Measurements from ENCODE around the gene ADGRG6.

ADGRG6 gene

GRCh38 chr6:142374965-142375733 lies 73.3 kb downstream of the ADGRG6 start:
- no peak overlapping the region for H3K4me3 ChIP-seq (ENCODE audit: low read length)
- TF ChIP-seq ZNF274 (IDR thresholded peaks at IDR 0.05; ENCODE audit: low read depth, low read length) = no peak

- H3K4me3 ChIP-seq (ENCODE audit: low read length) = no peak overlapping the region
- TF ChIP-seq ZNF274 (IDR thresholded peaks at IDR 0.05; ENCODE audit: low read depth, low read length) = no peak
These were observed 74.3 kb downstream of the ADGRG6 start for GRCh38 chr6:142376115-142376514.

- no peak overlapping the region for H3K4me3 ChIP-seq (ENCODE audit: low read length)
- TF ChIP-seq ZNF274 (IDR thresholded peaks at IDR 0.05; ENCODE audit: low read depth, low read length) = no peak
These were observed 75.1 kb downstream of the ADGRG6 start for GRCh38 chr6:142376800-142377496.

- H3K4me3 ChIP-seq (ENCODE audit: low read length) = no peak overlapping the region
- no peak for TF ChIP-seq ZNF274 (IDR thresholded peaks at IDR 0.05; ENCODE audit: low read depth, low read length)
These were observed 75.7 kb downstream of the ADGRG6 start for GRCh38 chr6:142377497-142377848.

GRCh38 chr6:142378138-142378875 lies 76.5 kb downstream of the ADGRG6 start:
- TF ChIP-seq ZNF274 (IDR thresholded peaks at IDR 0.05; ENCODE audit: low read depth, low read length) = no peak
- H3K4me3 ChIP-seq (ENCODE audit: low read length) = no peak overlapping the region

- H3K4me3 ChIP-seq (ENCODE audit: low read length) = no peak overlapping the region
- TF ChIP-seq ZNF274 (IDR thresholded peaks at IDR 0.05; ENCODE audit: low read depth, low read length) = no peak
These were observed 78.8 kb downstream of the ADGRG6 start for GRCh38 chr6:142380626-142381025.

- H3K4me3 ChIP-seq (ENCODE audit: low read length) = no peak overlapping the region
- TF ChIP-seq ZNF274 (IDR thresholded peaks at IDR 0.05; ENCODE audit: low read depth, low read length) = no peak
These were observed 79.4 kb downstream of the ADGRG6 start for GRCh38 chr6:142381181-142381580.

GRCh38 chr6:142381845-142382378 lies 80.1 kb downstream of the ADGRG6 start:
- no peak for TF ChIP-seq ZNF274 (IDR thresholded peaks at IDR 0.05; ENCODE audit: low read depth, low read length)
- H3K4me3 ChIP-seq (ENCODE audit: low read length) = no peak overlapping the region

GRCh38 chr6:142384519-142385254 lies 82.9 kb downstream of the ADGRG6 start:
- H3K4me3 ChIP-seq (ENCODE audit: low read length) = no peak overlapping the region
- TF ChIP-seq ZNF274 (IDR thresholded peaks at IDR 0.05; ENCODE audit: low read depth, low read length) = no peak

GRCh38 chr6:142385352-142385751 lies 83.5 kb downstream of the ADGRG6 start:
- no peak for TF ChIP-seq ZNF274 (IDR thresholded peaks at IDR 0.05; ENCODE audit: low read depth, low read length)
- H3K4me3 ChIP-seq (ENCODE audit: low read length) = no peak overlapping the region

GRCh38 chr6:142386657-142387056 lies 84.8 kb downstream of the ADGRG6 start:
- no peak for TF ChIP-seq ZNF274 (IDR thresholded peaks at IDR 0.05; ENCODE audit: low read depth, low read length)

GRCh38 chr6:142387997-142388815 lies 86.4 kb downstream of the ADGRG6 start:
- no peak overlapping the region for H3K4me3 ChIP-seq (ENCODE audit: low read length)
- no peak for TF ChIP-seq ZNF274 (IDR thresholded peaks at IDR 0.05; ENCODE audit: low read depth, low read length)

More at GRCh38 chr6:142386657-142387056, 84.8 kb downstream of the ADGRG6 start:
- no peak overlapping the region for H3K4me3 ChIP-seq (ENCODE audit: low read length)

- TF ChIP-seq ZNF274 (IDR thresholded peaks at IDR 0.05; ENCODE audit: low read depth, low read length) = no peak
- H3K4me3 ChIP-seq (ENCODE audit: low read length) = no peak overlapping the region
These were observed 93.5 kb downstream of the ADGRG6 start for GRCh38 chr6:142395266-142395665.

Data from GM08714 (cell line).